ENCODE data around the gene CHST5.

GRCh38 chr16:75486676-75487313 lies 49.1 kb downstream of the CHST5 start:
- TF ChIP-seq CTCF (IDR thresholded peaks at IDR 0.05) = no peak
- TF ChIP-seq POLR2AphosphoS5 (IDR thresholded peaks at IDR 0.05) = no peak
